GM18505 (cell line): ENCODE data around the gene NSMCE1.
A peak's percentile ranks its signal among the peaks of the same experiment; 100 is the strongest.

Source experiments
- ATAC-seq: cut with Tn5 transposase; IDR thresholded peaks from one replicate; pipeline ENCODE4 v1.9.1; 2021; ENCODE audit not compliant: unreplicated experiment
- POLR2A ChIP-seq: IDR thresholded peaks from 4 replicates; pipeline ENCODE4 v1.6.1; 2011; ENCODE audit warnings: borderline replicate concordance; ENCODE audit not compliant: insufficient read depth, insufficient read length; ENCODE audit errors: extremely low read depth

The NSMCE1 gene

GRCh38 chr16:27181019-27181790 is 87.4 kb downstream of the NSMCE1 start:
- TF ChIP-seq POLR2A: no peak
- ATAC-seq: no peak

GRCh38 chr16:27179500-27180072 is 89.0 kb downstream of the NSMCE1 start:
- no peak for TF ChIP-seq POLR2A
- ATAC-seq: peak; percentile 73

- ATAC-seq: no peak
- no peak for TF ChIP-seq POLR2A
Observed at GRCh38 chr16:27177031-27177774, 91.4 kb downstream of the NSMCE1 start.

- no peak for ATAC-seq
- no peak for TF ChIP-seq POLR2A
Observed at GRCh38 chr16:27175888-27176287, 92.7 kb downstream of the NSMCE1 start.
